GM19328 (cell line): Measurements from ENCODE around the gene RNF145.
"Not testable (repeated sequence)": the region's sequence is repeated elsewhere in the genome, so short reads cannot be mapped to it uniquely, and the experiment has no call there.

ENCODE experiments used
- ATAC-seq: cut with Tn5 transposase; IDR thresholded peaks from one replicate; pipeline ENCODE4 v1.9.1; 2021; ENCODE audit warnings: mild to moderate bottlenecking, moderate library complexity; ENCODE audit not compliant: unreplicated experiment

RNF145 gene

DNA sequence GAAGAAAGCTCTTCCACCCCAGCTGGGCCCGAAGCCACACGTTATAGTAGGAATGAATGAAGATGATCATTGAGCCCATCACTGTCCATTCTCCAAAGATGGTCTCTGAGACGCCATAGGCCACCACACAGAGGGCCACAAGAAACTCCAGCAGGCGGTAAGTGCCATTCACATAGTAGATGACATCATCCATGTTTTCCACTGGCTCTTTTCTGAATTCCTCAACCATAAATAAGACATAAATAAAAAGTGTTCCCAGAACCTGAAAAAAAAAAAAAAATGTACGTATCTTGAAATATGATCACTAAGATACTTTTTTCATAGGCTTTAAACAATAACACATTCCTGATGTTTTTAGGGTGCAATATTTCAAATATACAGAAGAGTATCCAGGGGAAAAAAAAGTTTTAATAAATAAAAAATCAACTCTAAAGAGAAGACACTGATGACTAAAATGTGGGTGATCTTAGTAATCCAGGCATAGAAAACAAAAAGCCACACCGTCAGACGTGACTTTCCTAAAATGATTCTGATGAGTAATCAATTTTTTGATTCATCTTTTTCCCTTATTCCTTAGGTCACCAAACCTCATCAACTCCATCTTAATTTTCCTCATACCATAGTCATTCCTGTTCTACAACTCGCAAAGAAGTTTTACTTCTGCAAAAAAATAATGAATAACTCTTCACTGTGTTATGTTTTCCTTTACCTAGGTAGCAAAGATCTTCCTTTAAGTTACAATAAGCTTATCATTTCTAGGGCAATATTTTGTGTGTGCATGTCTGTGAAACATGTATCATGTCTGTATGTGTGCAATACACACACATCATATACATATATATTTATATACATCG lies 47.8 kb downstream of the RNF145 start:
- ATAC-seq = no peak

- not testable (repeated sequence) for ATAC-seq
These were observed 50.7 kb downstream of the RNF145 start for GRCh38 chr5:159158553-159159091.

DNA sequence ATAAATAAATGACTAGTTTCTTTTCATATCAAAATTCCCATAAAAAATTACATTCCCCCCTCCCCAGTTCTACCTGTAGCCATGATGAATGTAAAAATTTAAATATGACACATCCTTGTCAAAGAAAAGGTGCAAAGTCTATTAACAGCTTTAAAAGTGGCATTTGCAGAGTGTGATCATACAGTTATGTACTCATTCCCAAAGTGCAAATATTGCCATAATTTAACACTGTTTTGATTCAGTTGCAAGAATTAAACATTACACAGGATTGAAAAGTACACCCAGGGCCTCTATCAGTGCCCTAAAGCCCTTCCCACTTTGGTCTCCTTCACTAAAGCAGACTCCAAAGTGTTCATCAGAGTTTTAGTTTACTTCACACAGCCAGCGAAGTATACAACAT lies 51.8 kb downstream of the RNF145 start:
- ATAC-seq = no peak

DNA sequence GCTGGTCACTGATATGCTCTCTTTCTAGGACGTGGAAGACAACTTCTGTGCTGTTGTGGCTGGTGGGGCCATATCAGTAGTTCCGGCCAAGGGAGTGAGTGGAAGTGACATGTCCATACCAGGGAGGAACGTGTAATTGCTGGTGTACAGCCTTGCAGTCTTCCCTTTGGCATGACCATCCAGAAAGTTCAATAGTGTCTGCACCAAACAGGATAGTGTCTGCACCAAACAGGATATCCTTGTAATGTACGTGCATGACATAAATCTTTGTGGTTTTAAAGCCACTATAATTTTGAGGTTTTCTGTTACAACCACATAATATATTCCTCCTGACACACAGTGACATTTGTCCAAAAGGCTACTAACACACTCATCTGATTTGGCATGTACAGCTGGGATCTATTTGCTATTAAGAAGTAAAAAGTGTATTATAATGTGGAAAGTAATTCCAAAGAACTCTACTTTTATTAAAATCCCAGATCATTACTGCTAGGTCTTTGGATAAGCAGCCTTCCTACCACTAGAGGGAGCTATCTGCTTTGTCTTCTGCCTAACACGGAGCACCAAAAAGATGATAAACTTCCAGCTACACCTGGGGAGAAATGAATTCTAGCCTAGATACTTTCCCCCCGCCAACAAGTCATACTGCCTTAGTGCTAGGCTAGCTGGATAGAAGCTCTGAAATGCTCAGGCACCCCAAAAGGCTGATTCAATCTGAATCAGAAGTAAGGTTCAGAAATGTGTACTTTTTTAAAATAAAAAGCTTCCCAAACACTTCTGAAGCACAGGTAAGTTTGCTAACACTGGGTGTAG lies 52.7 kb downstream of the RNF145 start:
- ATAC-seq = peak; percentile 61

- no peak for ATAC-seq
These were observed 53.4 kb downstream of the RNF145 start for GRCh38 chr5:159155960-159156359.

DNA sequence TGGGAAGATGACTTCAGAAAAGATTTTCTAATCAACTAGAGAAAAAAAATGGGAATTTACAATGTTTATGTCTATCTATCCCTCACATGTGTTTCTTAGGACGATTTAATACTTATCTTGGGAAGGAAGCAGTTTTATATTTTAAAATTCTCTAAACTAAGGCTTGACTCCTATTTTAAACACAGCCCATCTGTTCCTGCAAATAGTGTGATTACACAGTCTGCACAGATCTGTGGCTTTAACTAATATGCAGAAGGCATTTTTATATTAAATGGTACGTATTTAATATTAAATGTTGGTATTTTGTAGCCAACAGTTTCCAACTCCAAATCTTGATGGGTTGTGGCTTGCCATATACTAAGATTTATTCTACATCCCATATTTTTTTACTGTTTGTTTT lies 56.5 kb downstream of the RNF145 start:
- no peak for ATAC-seq

DNA sequence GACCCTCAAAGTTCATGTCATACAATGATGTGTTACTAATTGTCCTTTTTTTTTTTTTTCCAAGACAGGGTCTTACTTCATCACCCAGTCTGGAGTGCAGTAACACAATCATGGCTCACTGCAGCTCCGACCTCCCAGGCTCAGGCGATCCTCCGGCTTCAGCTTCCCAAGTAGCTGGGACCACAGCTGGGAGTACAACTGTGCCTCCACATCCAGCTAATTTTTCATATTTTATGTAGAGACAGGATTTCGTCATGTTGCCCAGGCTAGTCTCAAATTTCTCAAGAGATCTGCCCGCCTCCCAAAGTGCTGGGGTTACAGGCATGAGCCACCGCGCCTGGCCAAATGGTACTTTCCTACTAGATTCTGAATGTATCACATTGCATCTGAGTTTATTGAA lies 60.3 kb downstream of the RNF145 start:
- no peak for ATAC-seq

- ATAC-seq = no peak
These were observed 61.4 kb downstream of the RNF145 start for GRCh38 chr5:159147976-159148375.

DNA sequence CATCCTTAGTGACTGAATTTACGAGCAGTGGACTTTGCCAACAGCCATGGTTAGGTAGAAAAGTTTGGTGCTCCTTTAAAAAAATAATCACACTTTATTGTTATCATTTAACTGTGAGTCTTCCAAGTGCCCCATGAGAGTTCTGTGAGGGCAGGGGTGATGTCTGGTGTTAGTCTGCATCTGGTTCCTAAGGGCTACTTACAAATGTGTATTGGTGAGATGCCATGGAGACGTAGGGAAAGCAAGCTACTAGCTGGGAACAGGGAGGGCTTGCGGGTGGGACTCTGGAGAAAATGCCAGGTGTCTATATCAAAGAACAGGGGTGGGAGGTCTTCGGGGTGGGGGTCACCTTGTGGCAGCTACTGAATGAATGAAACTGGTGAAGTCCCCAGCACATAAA lies 62.5 kb downstream of the RNF145 start:
- ATAC-seq = no peak

DNA sequence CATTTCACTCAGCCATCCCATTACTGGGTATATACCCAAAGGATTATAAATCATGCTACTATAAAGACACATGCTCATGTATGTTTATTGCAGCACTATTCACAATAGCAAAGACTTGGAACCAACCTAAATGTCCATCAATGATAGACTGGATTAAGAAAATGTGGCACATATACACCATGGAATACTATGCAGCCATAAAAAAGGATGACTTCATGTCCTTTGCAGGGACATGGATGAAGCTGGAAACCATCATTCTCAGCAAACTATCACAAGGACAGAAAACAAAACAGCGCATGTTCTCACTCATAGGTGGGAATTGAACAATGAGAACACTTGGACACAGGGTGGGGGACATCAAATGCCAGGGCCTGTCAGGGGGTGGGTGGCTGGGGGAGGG lies 64.2 kb downstream of the RNF145 start:
- ATAC-seq = not testable (repeated sequence)

DNA sequence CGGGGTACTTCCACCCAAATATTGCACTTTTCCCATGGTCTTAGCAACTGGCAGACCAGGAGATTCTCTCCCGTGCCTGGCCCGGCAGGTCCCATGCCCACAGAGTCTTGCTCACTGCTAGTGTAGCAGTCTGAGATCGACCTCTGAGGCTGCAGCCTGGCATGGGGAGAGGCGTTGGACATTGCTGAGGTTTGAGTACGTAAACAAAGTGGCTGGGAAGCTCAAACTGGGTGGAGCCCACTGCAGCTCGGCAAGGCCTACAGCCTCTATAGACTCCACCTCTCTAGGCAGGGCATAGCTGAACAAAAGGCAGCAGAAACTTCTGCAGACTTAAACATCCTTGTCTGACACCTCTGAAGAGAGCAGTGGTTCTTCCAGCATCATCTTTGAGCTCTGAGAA lies 69.6 kb downstream of the RNF145 start:
- ATAC-seq = no peak

DNA sequence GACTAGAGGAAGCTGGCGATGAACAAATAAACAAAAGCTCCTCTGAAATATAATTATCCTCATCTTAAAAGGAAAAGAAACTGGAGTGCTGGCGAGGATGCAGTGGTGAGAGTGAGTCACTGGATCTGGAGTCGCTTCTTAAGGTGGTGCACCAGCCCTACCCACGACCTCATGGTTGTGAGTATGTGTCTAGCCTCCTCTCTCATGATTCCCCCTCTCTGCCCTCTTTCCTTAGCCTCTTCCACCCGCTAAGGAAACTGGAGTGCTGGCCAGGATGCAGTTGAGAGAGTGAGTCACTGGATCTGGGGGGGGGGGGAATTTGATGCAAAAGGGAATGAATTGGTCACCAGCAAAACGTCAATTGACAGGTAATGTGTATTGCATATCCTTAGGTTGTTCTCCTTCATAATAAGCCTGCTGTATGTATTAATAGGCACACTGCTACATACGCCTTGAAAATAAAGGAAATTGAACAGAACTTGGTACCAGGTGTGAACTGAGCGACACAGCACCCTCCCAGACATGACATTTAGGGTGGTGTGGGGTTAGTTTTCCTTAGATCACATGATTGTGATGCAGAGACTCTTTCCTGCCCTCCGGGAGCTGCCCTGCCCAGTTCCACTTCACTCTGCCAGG lies 73.3 kb downstream of the RNF145 start:
- ATAC-seq = no peak

GRCh38 chr5:159133041-159133741 lies 76.2 kb downstream of the RNF145 start:
- no peak for ATAC-seq

DNA sequence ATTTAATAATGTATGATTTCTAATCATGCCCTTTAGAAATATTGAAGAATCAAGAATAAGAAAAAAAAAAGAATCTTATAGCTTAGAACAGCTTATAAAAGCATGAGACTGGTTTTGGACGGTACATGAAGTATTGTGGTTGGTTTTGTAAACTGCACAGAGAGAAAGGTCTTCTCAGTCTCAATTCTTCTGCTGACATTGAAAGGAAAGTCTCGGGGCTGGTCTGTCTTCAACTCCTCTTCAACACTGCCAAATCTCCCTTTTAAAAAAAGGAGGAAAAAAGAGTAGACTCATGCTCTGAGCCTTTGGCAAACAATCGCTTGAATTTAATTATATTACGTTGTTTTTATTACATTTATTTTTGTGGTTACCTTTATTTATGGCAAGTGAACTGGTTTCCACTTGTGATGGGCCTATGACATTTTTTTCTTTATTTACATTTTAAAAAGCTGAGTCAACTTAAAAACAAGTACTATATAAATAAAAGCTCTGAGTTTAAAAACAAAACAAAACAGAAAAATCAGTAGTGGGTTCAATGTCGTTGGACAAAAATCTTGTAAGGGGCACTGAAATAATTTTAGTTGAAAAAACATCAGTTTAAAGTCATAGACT lies 76.8 kb downstream of the RNF145 start:
- ATAC-seq = no peak

GRCh38 chr5:159131951-159132350 lies 77.4 kb downstream of the RNF145 start:
- ATAC-seq = no peak

DNA sequence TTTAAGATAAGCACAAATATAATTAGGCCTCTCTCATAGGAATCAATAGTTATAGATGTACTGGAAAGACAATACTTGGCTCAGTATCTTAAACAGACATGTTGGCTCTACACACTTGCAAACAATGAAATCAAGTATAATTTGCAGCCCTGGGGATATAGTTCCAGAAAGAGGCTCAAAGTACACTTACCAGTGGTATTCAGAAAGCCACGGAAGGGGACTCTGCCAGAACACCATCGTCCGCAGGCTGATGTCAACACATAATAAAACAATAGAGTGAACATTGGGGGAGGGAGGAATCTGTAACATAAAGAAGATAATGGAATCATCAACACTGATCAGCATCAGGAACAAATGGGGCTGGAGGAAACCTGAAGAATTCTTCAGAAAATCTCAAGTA lies 78.5 kb downstream of the RNF145 start:
- ATAC-seq = no peak

GRCh38 chr5:159128070-159128541 lies 81.2 kb downstream of the RNF145 start:
- no peak for ATAC-seq

DNA sequence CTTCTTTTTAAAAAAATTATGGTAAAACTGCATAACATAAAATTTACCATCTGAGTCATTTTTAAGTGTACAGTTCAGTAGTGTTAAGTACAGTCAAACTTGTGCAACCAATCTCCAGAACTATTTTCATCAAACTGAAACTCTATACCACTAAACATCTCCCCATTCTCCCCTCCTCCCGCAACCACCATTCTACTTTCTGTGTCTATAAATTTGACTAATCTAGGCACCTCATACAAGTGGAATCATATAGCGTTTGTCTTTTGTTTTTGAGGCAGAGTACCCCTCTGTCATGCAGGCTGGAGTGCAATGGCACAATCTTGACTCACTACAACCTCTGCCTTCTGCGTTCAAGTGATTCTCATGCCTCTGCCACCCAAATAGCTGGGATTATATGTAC lies 85.7 kb downstream of the RNF145 start:
- ATAC-seq = no peak

- no peak for ATAC-seq
These were observed 86.2 kb downstream of the RNF145 start for GRCh38 chr5:159123189-159123588.

- no peak for ATAC-seq
These were observed 88.3 kb downstream of the RNF145 start for GRCh38 chr5:159121061-159121460.
